SH-SY5Y (cell line): ENCODE measurements around the gene DMD.

Experiments used
- GATA2 ChIP-seq: IDR thresholded peaks from 2 replicates; pipeline ENCODE4 v1.6.1; 2011; ENCODE audit warnings: mild to moderate bottlenecking, low read depth, low read length
- GATA3 ChIP-seq: IDR thresholded peaks from 2 replicates; pipeline ENCODE4 v1.6.1; 2011; ENCODE audit warnings: low read depth, mild to moderate bottlenecking, low read length, moderate library complexity

DNA sequence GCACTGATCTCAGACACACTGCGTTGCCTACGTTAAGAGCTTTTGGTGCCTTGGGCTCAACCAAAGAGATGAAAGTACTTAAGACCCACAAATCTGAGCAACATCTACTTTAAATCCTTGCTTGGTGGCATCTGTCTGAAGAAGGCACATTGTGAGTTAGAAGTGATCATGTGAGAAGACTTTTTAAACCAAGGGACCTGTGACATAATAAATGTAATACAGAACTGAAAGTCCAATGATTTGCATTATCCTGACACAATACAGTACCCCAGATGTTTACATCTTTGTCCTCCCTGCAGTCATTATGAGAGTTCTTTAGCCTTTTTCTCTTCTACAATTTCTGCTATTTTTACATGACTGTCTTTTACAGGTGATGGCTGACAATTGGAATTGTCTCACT is 2042.8 kb downstream of the DMD start:
- TF ChIP-seq GATA3 (no peak), GATA2 (no peak)
